ENCODE measurements around the gene ATP8B4.

ATP8B4 gene

GRCh38 chr15:50064673-50065072, 54.4 kb downstream of the ATP8B4 start:
- no peak for DNase-seq (ENCODE audit: low read depth)

GRCh38 chr15:50063226-50063625, 55.8 kb downstream of the ATP8B4 start:
- DNase-seq (ENCODE audit: low read depth), result no peak
- H3K4me3 ChIP-seq (ENCODE audit: low read length), result no peak overlapping the region
- TF ChIP-seq CTCF (conservative IDR thresholded peaks at IDR 0.05; ENCODE audit: low read length), result no peak

More at GRCh38 chr15:50064673-50065072, 54.4 kb downstream of the ATP8B4 start:
- no peak overlapping the region for H3K4me3 ChIP-seq (ENCODE audit: low read length)
- TF ChIP-seq CTCF (conservative IDR thresholded peaks at IDR 0.05; ENCODE audit: low read length), result no peak

GRCh38 chr15:50061503-50061902, 57.5 kb downstream of the ATP8B4 start:
- no peak for TF ChIP-seq CTCF (conservative IDR thresholded peaks at IDR 0.05; ENCODE audit: low read length)
- no peak for DNase-seq (ENCODE audit: low read depth)

GRCh38 chr15:50059883-50060282, 59.1 kb downstream of the ATP8B4 start:
- no peak for DNase-seq (ENCODE audit: low read depth)
- TF ChIP-seq CTCF (conservative IDR thresholded peaks at IDR 0.05; ENCODE audit: low read length), result no peak
- H3K4me3 ChIP-seq (ENCODE audit: low read length), result no peak overlapping the region

More at GRCh38 chr15:50061503-50061902, 57.5 kb downstream of the ATP8B4 start:
- H3K4me3 ChIP-seq (ENCODE audit: low read length), result no peak overlapping the region

DNA sequence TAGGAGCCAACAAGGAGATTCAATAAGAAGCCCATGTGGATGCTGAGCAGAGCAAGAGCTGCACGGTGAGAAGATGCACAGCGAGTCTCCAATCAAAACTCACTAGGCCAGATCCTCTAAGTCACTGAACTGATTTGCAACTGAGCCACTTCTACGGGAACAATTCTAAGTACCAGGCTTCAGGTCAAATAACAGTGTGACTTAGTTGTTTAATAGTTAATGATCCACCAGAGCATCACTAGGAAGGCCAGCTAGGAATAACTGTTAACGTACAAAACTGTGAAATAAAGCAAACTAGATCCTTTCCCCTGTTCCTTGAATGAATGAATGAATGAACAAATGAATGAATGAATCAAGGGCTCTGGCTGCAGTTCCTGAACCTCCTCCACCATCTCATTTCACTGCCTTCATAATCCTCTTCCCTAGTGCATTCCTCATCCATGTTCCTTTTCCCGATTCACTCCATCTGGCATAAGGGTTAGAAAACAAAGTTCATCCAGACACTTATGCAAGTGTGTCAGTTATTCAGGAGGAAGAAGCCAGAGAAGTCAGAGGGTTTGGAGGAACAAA, 59.7 kb downstream of the ATP8B4 start:
- TF ChIP-seq CTCF (conservative IDR thresholded peaks at IDR 0.05; ENCODE audit: low read length), result no peak
- DNase-seq (ENCODE audit: low read depth), result no peak
- no peak overlapping the region for H3K4me3 ChIP-seq (ENCODE audit: low read length)

GRCh38 chr15:50057905-50058639, 61.0 kb downstream of the ATP8B4 start:
- H3K4me3 ChIP-seq (ENCODE audit: low read length), result no peak overlapping the region
- no peak for DNase-seq (ENCODE audit: low read depth)
- TF ChIP-seq CTCF (conservative IDR thresholded peaks at IDR 0.05; ENCODE audit: low read length), result no peak

- TF ChIP-seq CTCF (conservative IDR thresholded peaks at IDR 0.05; ENCODE audit: low read length), result no peak
- H3K4me3 ChIP-seq (ENCODE audit: low read length), result no peak overlapping the region
- DNase-seq (ENCODE audit: low read depth), result no peak
Measured at GRCh38 chr15:50057196-50057595, 61.8 kb downstream of the ATP8B4 start.

All from AG10803 (cell line).